GM03348 (cell line): ENCODE measurements around the gene COL24A1.

Experiments used
- DNase-seq: peaks from one replicate; pipeline ENCODE4 v3.0.0; 2012; ENCODE audit warnings: low spot score

Gene COL24A1

DNA sequence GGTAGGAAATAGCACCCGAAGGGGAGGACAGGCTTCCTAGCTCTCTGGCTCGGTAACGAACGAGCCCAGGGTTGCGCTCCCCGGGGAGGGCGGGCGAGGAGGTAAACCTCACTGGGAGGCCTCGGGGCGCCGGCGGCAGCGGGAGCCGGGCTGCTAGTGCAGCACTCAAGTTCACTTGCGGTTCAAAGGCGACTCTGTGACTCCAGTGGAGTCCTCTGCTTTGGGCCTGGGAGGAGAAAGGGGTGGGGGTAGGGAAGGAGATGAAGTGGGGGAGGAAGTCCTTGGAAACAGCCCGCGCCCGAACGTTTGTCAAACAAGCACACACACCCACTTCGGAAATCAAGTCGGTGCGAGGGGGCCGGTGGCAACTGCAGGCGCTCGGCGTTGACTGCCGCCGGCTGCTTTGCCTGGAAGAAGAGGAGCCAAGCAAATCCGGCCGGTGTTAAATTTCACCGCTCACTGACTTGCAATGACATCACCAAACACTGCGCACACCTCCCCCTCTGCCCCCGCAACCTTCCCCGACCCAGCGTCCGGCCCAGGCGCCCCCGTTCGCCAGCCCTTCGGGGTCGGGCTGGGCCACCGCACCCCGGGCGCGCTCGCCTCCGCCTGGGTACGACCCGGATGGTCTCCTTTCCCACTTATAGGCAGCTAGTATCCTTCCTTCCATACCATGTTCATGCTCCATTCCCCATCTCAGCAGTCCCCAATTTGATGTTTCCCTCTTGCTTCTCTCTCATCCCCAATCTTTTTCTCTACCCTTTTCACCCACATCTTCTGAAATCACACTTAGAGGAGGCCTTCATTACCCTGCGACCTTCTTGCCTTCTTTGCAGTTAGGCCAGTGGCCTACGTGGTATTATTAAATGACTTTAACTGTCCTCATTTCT, at the start of gene COL24A1:
TSS of gene COL24A1 (minus strand) at position 207 of the 890 bp plus-strand sequence. CDS start 376 bp downstream, outside the sequence.
- DNase-seq = peak; percentile 65

DNA sequence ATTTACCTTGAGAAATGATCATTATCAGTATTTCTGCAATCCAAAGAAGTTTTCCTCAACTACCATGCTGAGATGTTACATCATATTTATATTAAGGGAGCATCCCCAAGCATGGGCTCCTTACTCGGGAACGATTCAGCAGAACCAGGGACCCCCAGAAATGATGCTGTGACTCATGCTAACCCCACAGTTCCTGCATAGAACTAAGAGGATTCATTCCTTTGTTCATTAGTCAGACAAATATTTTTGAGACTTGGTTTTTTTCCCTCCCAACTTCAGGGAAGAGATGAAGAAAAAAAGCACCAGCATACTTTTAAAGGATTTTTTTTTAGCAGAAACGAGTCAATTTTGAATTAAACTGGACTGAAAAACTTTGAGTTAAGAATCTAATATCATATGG, 49.2 kb upstream of the COL24A1 start:
- peak; percentile 18 for DNase-seq

DNA sequence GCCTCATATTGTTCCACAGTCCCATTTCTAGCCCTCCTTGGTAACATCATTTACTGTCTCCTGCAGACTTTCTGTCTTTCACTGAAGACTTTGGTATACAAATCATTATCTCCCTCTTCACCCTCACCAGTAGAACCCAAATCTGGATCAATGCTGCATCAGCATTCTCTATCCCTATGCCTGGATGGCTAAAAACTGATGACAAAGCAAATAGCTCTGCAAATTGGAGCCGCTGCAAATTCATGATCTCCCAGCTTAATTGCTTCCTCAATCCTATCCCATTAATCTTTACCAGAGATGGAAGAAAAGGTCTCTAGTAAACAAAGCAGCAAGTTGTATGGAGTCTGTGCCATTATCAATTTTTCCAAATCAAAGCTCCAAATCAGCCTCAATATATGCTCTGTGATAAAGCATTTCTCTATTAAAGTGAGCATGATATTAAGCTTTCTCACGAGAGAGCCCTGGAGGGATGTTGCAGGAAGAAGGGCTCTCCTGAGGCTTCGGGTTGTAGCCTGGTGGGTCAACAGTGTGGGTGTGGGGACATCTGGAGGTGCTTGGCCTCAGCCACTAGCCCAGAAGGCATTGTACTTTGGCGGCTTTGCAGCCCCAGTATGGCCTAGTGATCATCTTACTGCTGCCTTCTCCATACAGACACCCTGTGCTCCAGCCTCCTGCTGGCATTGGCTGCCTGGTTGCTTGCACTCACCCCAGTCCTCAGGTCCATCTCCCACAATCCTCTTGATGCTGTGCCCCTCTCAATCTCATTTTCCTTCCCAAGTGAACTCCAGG, 46.2 kb upstream of the COL24A1 start:
- no peak for DNase-seq

GRCh38 chr1:86201311-86201710, 44.7 kb upstream of the COL24A1 start:
- DNase-seq = no peak

DNA sequence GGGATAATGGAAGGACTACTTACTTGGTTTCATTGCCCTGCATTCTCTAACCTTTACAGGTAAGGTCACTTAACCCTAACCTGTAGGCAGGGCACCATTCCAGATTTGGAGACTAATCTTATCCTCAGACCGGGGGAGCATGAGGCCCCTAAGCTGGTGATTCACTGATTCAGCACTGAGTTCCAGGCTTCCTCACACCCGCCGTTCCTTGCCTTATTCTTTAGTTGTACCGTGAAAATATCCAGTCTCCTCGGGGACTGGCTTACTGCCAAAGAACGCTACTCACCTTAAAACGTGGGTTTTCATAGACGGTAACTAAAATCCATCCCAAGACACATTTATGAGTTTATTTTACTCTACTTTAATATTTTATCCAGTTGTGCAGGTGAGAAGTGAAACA, 44.3 kb upstream of the COL24A1 start:
- DNase-seq = no peak

GRCh38 chr1:86197206-86197855, 40.8 kb upstream of the COL24A1 start:
- DNase-seq = peak; percentile 11

GRCh38 chr1:86195281-86195680, 38.7 kb upstream of the COL24A1 start:
- DNase-seq = no peak

- no peak for DNase-seq
Observed at GRCh38 chr1:86194491-86195034, 38.0 kb upstream of the COL24A1 start.

DNA sequence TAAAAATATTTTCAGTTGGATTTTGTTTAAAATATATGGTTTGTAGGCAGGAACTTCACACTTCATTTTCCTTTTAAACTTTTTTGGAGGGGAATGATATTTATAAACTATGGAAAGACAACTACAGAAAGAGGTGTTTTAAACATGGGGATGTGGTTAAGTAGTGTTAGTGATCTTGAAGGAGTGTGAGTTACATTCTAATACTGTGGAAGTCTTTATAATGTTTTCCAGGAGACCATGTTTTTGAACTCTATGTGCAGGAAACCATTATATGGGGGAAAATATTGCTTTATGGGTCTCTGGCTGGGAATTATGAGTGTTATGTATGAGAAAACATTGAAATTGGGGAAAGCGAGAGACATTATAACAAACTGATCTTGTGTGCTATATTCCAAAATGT, 35.8 kb upstream of the COL24A1 start:
- DNase-seq = no peak

DNA sequence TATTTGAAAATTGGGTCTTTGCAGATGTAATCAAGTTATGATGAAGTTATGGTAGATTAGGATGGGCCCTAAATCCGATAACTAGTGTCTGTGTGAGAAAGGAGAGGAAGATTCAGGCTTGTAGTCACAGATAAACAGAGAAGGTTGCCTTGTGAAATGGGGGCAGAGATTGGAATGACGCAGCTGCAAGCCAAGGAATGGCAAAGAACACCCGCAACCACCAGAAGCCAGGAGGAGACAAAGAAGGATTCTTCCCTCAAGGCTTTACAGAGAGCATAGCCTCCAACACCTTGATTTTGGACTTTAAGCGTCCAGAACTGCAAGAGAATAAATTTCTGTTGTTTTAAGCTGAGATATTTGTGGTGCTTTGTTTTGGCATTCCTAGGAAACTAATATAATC, 35.4 kb upstream of the COL24A1 start:
- DNase-seq = no peak

- no peak for DNase-seq
Observed at GRCh38 chr1:86190873-86191272, 34.3 kb upstream of the COL24A1 start.

GRCh38 chr1:86184426-86184825, 27.9 kb upstream of the COL24A1 start:
- no peak for DNase-seq

- DNase-seq = no peak
Observed at GRCh38 chr1:86183810-86184209, 27.2 kb upstream of the COL24A1 start.

DNA sequence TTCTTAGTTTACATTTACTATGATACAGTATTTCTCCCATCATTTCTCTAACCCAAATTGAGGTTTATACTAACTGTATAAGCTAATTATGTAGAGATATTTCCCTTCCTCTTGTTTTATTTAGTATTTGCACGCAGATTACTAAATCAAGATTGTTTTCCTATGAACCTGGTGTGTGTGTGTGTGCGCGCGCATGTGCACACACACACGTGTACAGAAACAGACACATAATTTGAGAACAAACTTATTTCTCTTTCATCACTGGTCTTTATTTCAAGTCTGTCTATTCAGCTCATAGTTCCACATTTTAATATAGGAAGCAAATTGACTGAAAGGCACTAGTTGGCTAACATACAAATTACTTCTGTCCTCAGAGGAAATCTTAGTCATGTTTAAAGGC, 19.7 kb upstream of the COL24A1 start:
- DNase-seq = no peak

DNA sequence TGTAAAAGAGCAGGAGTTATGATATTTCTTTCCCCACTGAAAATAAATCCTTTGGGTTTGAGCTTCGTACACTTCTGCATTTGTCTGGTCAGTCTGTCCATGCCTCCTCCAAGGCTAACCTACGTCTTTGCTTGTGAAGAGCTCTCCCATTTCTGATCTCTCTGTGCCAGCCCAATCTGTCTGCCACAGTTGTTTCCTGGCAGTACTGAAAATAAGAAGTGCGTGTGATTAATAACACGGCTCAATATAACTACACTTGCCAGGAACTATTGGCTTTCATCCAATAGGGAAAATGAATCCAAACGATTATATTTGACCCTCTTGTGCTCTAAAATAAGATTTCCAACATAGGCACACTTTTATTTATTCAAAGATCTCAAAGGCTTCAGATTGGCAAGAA, 19.2 kb upstream of the COL24A1 start:
- no peak for DNase-seq

DNA sequence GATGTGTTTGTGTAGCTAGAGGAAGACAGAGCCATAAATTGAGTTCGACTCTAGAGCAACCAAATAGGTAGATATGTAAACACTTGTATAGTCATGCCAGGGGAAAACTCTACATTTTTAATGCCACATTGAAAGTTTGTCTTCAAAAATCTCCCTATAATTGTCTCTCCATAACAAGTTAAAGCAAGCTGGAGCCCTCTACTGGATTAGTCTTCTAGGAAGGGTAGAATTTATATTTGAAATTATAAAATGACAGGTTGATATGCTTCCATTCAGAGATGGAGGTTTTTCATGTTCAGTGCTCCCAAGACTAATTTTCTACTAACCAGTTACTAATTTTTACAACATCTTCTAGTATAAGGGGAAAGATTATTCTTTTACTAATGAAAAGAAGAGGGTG, 13.1 kb upstream of the COL24A1 start:
- peak; percentile 29 for DNase-seq

DNA sequence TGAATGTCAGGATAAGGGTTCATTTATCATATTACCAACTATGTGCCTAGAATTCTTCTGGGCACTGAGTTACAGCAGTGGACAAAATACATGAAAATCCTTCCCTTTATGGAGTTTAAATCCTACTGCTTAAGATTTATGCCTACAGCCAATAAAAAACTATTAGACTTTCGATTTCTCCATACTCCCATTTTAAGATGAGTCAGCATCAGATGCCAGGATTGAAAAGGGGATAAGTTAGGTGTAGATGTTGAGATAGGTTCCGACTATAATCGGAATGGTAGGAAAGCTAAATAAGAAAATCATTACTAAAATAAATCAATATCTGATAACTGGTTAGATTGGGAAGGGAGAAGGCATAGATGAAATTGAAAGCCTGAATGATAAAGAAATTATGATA, 3.2 kb upstream of the COL24A1 start:
- DNase-seq = no peak

- DNase-seq = peak; percentile 67
Observed at GRCh38 chr1:86155807-86156565, 586 bp downstream of the COL24A1 start.

- peak; percentile 52 for DNase-seq
Observed at GRCh38 chr1:86155051-86155806, 1.3 kb downstream of the COL24A1 start.

DNA sequence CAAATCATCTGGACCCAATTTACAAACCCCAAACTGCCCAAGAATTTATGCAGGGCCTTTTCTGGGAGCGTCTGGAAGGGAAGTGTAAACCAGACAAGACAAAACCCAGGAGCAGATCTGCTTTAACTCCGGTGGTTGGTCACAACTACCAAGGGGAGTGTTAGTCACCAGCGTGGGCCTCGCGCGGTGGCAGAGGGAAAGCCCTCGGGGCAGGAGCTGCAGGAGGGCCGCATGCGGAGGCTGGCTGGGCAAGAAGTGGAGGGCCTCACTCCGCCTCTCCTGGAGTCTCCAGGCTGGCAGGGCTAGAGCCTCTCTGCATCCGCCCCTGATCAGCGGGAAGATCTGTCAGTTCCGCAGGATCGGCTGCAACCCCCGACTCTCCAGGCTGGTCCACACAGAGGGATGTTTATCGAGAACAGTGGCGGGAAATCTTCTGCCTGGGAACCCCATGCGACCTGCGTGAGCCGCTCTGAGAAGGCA, 2.0 kb downstream of the COL24A1 start:
- DNase-seq = peak; percentile 67

- peak; percentile 8 for DNase-seq
Observed at GRCh38 chr1:86153836-86154235, 2.7 kb downstream of the COL24A1 start.
